Hepatic stellate cell (primary cell): ENCODE results near the gene SYNGR2.
"Not testable (repeated sequence)": the region's sequence is repeated elsewhere in the genome, so short reads cannot be mapped to it uniquely, and the experiment has no call there.

ENCODE experiments used
- DNase-seq: peaks from one replicate; pipeline ENCODE4 v3.0.0; 2011; ENCODE audit warnings: low spot score

Gene SYNGR2

GRCh38 chr17:78130090-78130436 lies 38.3 kb upstream of the SYNGR2 start:
- DNase-seq, result no peak

GRCh38 chr17:78130437-78131101 lies 37.8 kb upstream of the SYNGR2 start, which contains the start of gene TMC8:
TSS of gene TMC8 (plus strand) at chr17:78130771. CDS start at chr17:78131589, 818 bp downstream.
- DNase-seq, result no peak

- no peak for DNase-seq
Measured at GRCh38 chr17:78131172-78132083, 37.0 kb upstream of the SYNGR2 start.

- DNase-seq, result no peak
Measured at GRCh38 chr17:78132084-78132676, 36.2 kb upstream of the SYNGR2 start.

GRCh38 chr17:78132767-78133178 lies 35.6 kb upstream of the SYNGR2 start:
- DNase-seq, result no peak

GRCh38 chr17:78133179-78133951 lies 35.0 kb upstream of the SYNGR2 start:
- DNase-seq, result no peak

- no peak for DNase-seq
Measured at GRCh38 chr17:78133971-78134898, 34.1 kb upstream of the SYNGR2 start.

GRCh38 chr17:78134899-78135385 lies 33.4 kb upstream of the SYNGR2 start:
- DNase-seq, result no peak

- DNase-seq, result no peak
Measured at GRCh38 chr17:78135858-78136500, 32.4 kb upstream of the SYNGR2 start.

- DNase-seq, result no peak
Measured at GRCh38 chr17:78137392-78138203, 30.8 kb upstream of the SYNGR2 start.

GRCh38 chr17:78138204-78139060 lies 29.9 kb upstream of the SYNGR2 start:
- DNase-seq, result no peak

- DNase-seq, result not testable (repeated sequence)
Measured at GRCh38 chr17:78139861-78140168, 28.6 kb upstream of the SYNGR2 start.

- no peak for DNase-seq
Measured at GRCh38 chr17:78140169-78141051, 28.0 kb upstream of the SYNGR2 start.

- DNase-seq, result no peak
Measured at GRCh38 chr17:78141437-78142118, 26.8 kb upstream of the SYNGR2 start.

- DNase-seq, result no peak
Measured at GRCh38 chr17:78142119-78142861, 26.1 kb upstream of the SYNGR2 start.
